T-helper 2 cell treated with Interferon-gamma antibody and Interleukin-4, amounts not matched to agents 5 μg/mL and 100 μg/mL, for 36 hours (primary cell): ENCODE measurements around the gene CIAO3.
A peak's percentile ranks its signal among the peaks of the same experiment; 100 is the strongest.

Experiments
- DNase-seq: peaks from one replicate; pipeline ENCODE4 v3.0.0; 2021; ENCODE audit warnings: low spot score
- H3K27ac Mint-ChIP-seq: one replicate; pipeline ENCODE4 v1.8.0; 2021; ENCODE audit warnings: mild to moderate bottlenecking, mixed read lengths
- H3K27me3 Mint-ChIP-seq: one replicate; pipeline ENCODE4 v1.8.0; 2021; ENCODE audit warnings: low read depth, mixed read lengths
- H3K36me3 Mint-ChIP-seq: one replicate; pipeline ENCODE4 v1.8.0; 2021; ENCODE audit warnings: low read depth, mixed read lengths
- H3K4me1 Mint-ChIP-seq: one replicate; pipeline ENCODE4 v1.8.0; 2021; ENCODE audit warnings: low read depth, mixed read lengths
- H3K4me3 Mint-ChIP-seq: one replicate; pipeline ENCODE4 v1.8.0; 2022; ENCODE audit warnings: mild to moderate bottlenecking, moderate library complexity, mixed read lengths
- H3K9me3 Mint-ChIP-seq: one replicate; pipeline ENCODE4 v1.8.0; 2021; ENCODE audit warnings: mixed read lengths

Gene CIAO3

GRCh38 chr16:740764-741505, at the start of gene CIAO3:
TSS of gene CIAO3 (minus strand) at chr16:740997. CDS start at chr16:740985, 12 bp downstream.
- peaks cover 13% of the 10 kb centered on the region for H3K36me3 Mint-ChIP-seq
- peak within 1 kb of the TSS; percentile 82 for H3K4me3 Mint-ChIP-seq
- DNase-seq: peak; percentile 94
- H3K27ac Mint-ChIP-seq: peak within 1 kb of the TSS; percentile 63
- no peaks in the 10 kb centered on the region for H3K9me3 Mint-ChIP-seq
- H3K27me3 Mint-ChIP-seq: no peaks in the 10 kb centered on the region
- peaks cover 12% of the 10 kb centered on the region for H3K4me1 Mint-ChIP-seq

- H3K4me3 Mint-ChIP-seq: peak overlapping the region; percentile 64
Measured at GRCh38 chr16:790086-790485, 49.3 kb upstream of the CIAO3 start.

GRCh38 chr16:789191-789850, 48.5 kb upstream of the CIAO3 start:
- Mint-ChIP-seq H3K36me3 (peaks cover 15% of the 10 kb centered on the region), H3K27me3 (no peaks in the 10 kb centered on the region), H3K9me3 (no peaks in the 10 kb centered on the region), H3K4me1 (peaks cover 3% of the 10 kb centered on the region), H3K27ac (no peak overlapping the region), H3K4me3 (peak overlapping the region; percentile 46)
- no peak for DNase-seq

More at GRCh38 chr16:790086-790485, 49.3 kb upstream of the CIAO3 start:
- Mint-ChIP-seq H3K27ac (peak overlapping the region; percentile 71), H3K27me3 (no peaks in the 10 kb centered on the region), H3K9me3 (no peaks in the 10 kb centered on the region), H3K36me3 (peaks cover 11% of the 10 kb centered on the region), H3K4me1 (peaks cover 3% of the 10 kb centered on the region)
- DNase-seq: no peak

GRCh38 chr16:788399-789126, 47.8 kb upstream of the CIAO3 start, which contains the start of gene CHTF18:
TSS of gene CHTF18 (plus strand) at chr16:788620. CDS start at chr16:788685, 65 bp downstream.
- Mint-ChIP-seq H3K36me3 (peaks cover 15% of the 10 kb centered on the region), H3K9me3 (no peaks in the 10 kb centered on the region), H3K27ac (peak within 1 kb of the TSS; percentile 79), H3K27me3 (no peaks in the 10 kb centered on the region), H3K4me3 (peak within 1 kb of the TSS; percentile 89), H3K4me1 (peaks cover 3% of the 10 kb centered on the region)
- DNase-seq: peak; percentile 93

- Mint-ChIP-seq H3K27me3 (no peaks in the 10 kb centered on the region), H3K9me3 (no peaks in the 10 kb centered on the region), H3K4me3 (peak within 1 kb of the TSS; percentile 89), H3K36me3 (peaks cover 15% of the 10 kb centered on the region), H3K27ac (peak within 1 kb of the TSS; percentile 79), H3K4me1 (peaks cover 3% of the 10 kb centered on the region)
- no peak for DNase-seq
Measured at GRCh38 chr16:787978-788398, 47.2 kb upstream of the CIAO3 start, which contains the start of gene RPUSD1. TSS of gene RPUSD1 (minus strand) at chr16:788381. CDS start at chr16:787737, 644 bp downstream.

- peak overlapping the region; percentile 75 for H3K27ac Mint-ChIP-seq
- H3K4me3 Mint-ChIP-seq: peak overlapping the region; percentile 89
- H3K4me1 Mint-ChIP-seq: peaks cover 3% of the 10 kb centered on the region
- H3K36me3 Mint-ChIP-seq: peaks cover 15% of the 10 kb centered on the region
- H3K27me3 Mint-ChIP-seq: no peaks in the 10 kb centered on the region
- DNase-seq: no peak
- H3K9me3 Mint-ChIP-seq: no peaks in the 10 kb centered on the region
Measured at GRCh38 chr16:787321-787966, 46.6 kb upstream of the CIAO3 start.

- Mint-ChIP-seq H3K27me3 (no peaks in the 10 kb centered on the region), H3K4me1 (peaks cover 3% of the 10 kb centered on the region), H3K4me3 (peak overlapping the region; percentile 45), H3K9me3 (no peaks in the 10 kb centered on the region), H3K36me3 (peaks cover 6% of the 10 kb centered on the region), H3K27ac (peak overlapping the region; percentile 49)
- peak; percentile 61 for DNase-seq
Measured at GRCh38 chr16:785563-786535, 45.1 kb upstream of the CIAO3 start.

GRCh38 chr16:784431-784830, 43.6 kb upstream of the CIAO3 start:
- H3K4me3 Mint-ChIP-seq: no peak overlapping the region
- no peak overlapping the region for H3K27ac Mint-ChIP-seq
- H3K9me3 Mint-ChIP-seq: no peaks in the 10 kb centered on the region
- H3K4me1 Mint-ChIP-seq: no peaks in the 10 kb centered on the region
- H3K27me3 Mint-ChIP-seq: no peaks in the 10 kb centered on the region
- H3K36me3 Mint-ChIP-seq: peaks cover 6% of the 10 kb centered on the region
- no peak for DNase-seq

GRCh38 chr16:783404-784161, 42.8 kb upstream of the CIAO3 start:
- no peak overlapping the region for H3K27ac Mint-ChIP-seq
- H3K27me3 Mint-ChIP-seq: no peaks in the 10 kb centered on the region
- DNase-seq: no peak
- no peaks in the 10 kb centered on the region for H3K4me1 Mint-ChIP-seq
- H3K9me3 Mint-ChIP-seq: no peaks in the 10 kb centered on the region
- H3K36me3 Mint-ChIP-seq: peaks cover 6% of the 10 kb centered on the region
- H3K4me3 Mint-ChIP-seq: no peak overlapping the region

- Mint-ChIP-seq H3K36me3 (peaks cover 6% of the 10 kb centered on the region), H3K4me1 (no peaks in the 10 kb centered on the region), H3K27me3 (no peaks in the 10 kb centered on the region), H3K4me3 (no peak overlapping the region), H3K27ac (no peak overlapping the region), H3K9me3 (no peaks in the 10 kb centered on the region)
- DNase-seq: no peak
Measured at GRCh38 chr16:782766-783403, 42.1 kb upstream of the CIAO3 start.

GRCh38 chr16:782258-782657, 41.5 kb upstream of the CIAO3 start:
- H3K4me3 Mint-ChIP-seq: no peak overlapping the region
- H3K9me3 Mint-ChIP-seq: no peaks in the 10 kb centered on the region
- H3K27me3 Mint-ChIP-seq: no peaks in the 10 kb centered on the region
- H3K27ac Mint-ChIP-seq: no peak overlapping the region
- no peak for DNase-seq
- H3K36me3 Mint-ChIP-seq: peaks cover 6% of the 10 kb centered on the region
- no peaks in the 10 kb centered on the region for H3K4me1 Mint-ChIP-seq
